Measurements from ENCODE around the gene DLL3.
"Not testable (repeated sequence)": the region's sequence is repeated elsewhere in the genome, so short reads cannot be mapped to it uniquely, and the experiment has no call there.

The DLL3 gene, protein sequence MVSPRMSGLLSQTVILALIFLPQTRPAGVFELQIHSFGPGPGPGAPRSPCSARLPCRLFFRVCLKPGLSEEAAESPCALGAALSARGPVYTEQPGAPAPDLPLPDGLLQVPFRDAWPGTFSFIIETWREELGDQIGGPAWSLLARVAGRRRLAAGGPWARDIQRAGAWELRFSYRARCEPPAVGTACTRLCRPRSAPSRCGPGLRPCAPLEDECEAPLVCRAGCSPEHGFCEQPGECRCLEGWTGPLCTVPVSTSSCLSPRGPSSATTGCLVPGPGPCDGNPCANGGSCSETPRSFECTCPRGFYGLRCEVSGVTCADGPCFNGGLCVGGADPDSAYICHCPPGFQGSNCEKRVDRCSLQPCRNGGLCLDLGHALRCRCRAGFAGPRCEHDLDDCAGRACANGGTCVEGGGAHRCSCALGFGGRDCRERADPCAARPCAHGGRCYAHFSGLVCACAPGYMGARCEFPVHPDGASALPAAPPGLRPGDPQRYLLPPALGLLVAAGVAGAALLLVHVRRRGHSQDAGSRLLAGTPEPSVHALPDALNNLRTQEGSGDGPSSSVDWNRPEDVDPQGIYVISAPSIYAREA

DNA sequence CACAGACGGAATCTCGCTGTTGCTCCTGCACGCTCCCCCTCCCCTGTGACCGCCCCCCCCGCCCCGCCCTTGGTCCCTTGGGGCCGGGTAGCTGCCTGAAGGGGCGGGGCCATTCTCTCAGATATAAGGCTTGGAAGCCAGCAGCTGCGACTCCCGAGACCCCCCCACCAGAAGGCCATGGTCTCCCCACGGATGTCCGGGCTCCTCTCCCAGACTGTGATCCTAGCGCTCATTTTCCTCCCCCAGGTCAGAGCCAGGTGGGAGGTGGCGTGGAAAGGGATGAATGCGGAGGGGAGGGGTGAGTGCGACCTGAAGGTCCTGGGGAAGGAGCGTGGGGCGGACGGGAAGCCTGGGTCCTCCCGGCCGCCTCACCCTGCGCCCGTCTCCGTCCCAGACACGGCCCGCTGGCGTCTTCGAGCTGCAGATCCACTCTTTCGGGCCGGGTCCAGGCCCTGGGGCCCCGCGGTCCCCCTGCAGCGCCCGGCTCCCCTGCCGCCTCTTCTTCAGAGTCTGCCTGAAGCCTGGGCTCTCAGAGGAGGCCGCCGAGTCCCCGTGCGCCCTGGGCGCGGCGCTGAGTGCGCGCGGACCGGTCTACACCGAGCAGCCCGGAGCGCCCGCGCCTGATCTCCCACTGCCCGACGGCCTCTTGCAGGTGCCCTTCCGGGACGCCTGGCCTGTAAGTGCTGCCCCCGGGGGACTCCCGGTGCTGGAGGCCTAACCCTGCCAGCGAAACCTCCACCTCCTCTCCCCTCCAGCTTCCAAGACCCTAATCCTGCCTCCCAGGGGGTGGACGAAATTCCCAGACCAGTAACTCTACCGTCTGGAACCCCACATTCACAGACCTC lies at the start of gene DLL3:
TSS of gene DLL3 (plus strand) at position 150 of the 845 bp plus-strand sequence. CDS start at position 178, 28 bp downstream.
- H3K4me3 ChIP-seq (ENCODE audit: low read length), result peak within 1 kb of the TSS; percentile 43
- TF ChIP-seq ZNF274 (IDR thresholded peaks at IDR 0.05; ENCODE audit: low read depth, low read length), result no peak

DNA sequence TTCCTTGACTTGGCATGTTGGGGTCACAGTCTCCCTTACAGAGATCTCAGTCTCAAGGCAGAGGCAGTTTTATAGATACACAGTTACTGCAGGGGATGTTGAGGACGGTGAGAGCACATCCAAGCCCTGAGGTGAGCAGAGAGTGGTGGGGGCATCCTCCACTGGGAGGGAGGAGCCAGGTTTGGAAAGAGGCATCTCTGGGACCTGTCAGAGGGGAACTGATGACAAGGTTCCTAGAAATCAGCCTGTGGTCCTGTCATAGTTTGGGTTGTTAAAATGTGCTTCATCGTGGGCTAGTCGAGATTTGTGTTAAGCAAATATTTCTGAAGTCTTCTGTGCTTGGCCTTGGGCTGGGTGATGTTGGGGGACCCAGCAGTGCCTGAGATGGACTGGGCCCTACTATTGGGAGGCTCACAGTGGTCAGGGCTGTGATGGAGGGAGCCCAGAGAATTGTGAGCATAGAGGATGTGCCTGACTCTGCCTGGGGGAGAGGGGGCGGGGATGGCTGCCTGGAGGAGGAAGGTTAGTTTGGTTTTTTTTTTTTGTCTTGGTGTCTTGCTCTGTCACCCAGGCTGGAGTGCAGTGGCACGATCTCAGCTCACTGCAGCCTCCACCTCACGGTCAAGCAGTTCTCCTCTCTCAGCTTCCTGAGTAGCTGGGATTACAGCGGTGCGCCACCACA lies 49.5 kb upstream of the DLL3 start:
- no peak overlapping the region for H3K4me3 ChIP-seq (ENCODE audit: low read length)
- no peak for TF ChIP-seq ZNF274 (IDR thresholded peaks at IDR 0.05; ENCODE audit: low read depth, low read length)

GRCh38 chr19:39451257-39451656 lies 47.5 kb upstream of the DLL3 start:
- not testable (repeated sequence) for H3K4me3 ChIP-seq (ENCODE audit: low read length)

DNA sequence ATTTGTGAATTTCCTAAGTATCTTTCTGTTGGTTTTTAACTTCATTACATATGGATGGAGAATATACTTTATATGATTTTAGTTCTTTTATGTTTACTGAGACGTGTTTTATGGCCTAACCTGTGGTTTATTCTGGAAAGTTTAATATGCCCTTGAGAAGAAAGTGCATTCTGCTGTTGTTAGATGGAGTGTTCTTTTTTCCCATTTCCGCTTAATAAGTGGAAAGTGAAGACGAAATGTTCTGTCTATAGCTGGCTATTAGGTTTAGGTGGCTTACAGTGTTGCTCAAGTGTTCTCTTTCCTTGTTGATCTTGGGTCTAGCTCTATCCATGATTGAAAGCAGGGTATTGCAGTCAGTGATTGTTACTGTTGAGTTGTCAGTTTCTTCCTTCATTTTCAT lies 35.3 kb upstream of the DLL3 start:
- TF ChIP-seq ZNF274 (IDR thresholded peaks at IDR 0.05; ENCODE audit: low read depth, low read length), result no peak

GRCh38 chr19:39465956-39466747 lies 32.6 kb upstream of the DLL3 start:
- no peak overlapping the region for H3K4me3 ChIP-seq (ENCODE audit: low read length)
- no peak for TF ChIP-seq ZNF274 (IDR thresholded peaks at IDR 0.05; ENCODE audit: low read depth, low read length)

More for the DNA sequence above, 35.3 kb upstream of the DLL3 start:
- no peak overlapping the region for H3K4me3 ChIP-seq (ENCODE audit: low read length)

DNA sequence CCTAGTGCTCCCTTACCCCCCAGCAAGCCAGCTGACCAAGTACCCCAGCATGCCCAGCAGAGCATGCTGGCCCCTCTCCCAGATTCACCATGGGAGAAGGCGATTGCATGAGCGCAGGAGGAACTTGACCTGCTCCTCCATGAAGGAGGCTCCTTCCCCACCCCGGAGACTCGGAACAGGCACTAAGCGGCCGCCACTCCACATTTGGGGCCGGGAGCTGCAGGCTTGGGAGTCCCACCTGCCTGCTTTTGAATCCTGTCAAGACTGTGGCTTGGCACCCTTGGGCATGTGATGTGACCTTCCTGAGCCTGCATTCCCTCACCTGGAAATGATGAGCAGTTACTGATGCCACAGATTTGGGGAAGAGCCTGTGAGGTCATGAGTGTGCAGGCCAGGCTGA lies 30.8 kb upstream of the DLL3 start:
- no peak for TF ChIP-seq ZNF274 (IDR thresholded peaks at IDR 0.05; ENCODE audit: low read depth, low read length)
- no peak overlapping the region for H3K4me3 ChIP-seq (ENCODE audit: low read length)

- TF ChIP-seq ZNF274 (IDR thresholded peaks at IDR 0.05; ENCODE audit: low read depth, low read length), result no peak
- no peak overlapping the region for H3K4me3 ChIP-seq (ENCODE audit: low read length)
Measured at GRCh38 chr19:39469036-39469435, 29.7 kb upstream of the DLL3 start.

GRCh38 chr19:39469567-39469966 lies 29.2 kb upstream of the DLL3 start:
- H3K4me3 ChIP-seq (ENCODE audit: low read length), result no peak overlapping the region
- TF ChIP-seq ZNF274 (IDR thresholded peaks at IDR 0.05; ENCODE audit: low read depth, low read length), result no peak

- no peak overlapping the region for H3K4me3 ChIP-seq (ENCODE audit: low read length)
- no peak for TF ChIP-seq ZNF274 (IDR thresholded peaks at IDR 0.05; ENCODE audit: low read depth, low read length)
Measured at GRCh38 chr19:39470724-39471339, 27.9 kb upstream of the DLL3 start.

DNA sequence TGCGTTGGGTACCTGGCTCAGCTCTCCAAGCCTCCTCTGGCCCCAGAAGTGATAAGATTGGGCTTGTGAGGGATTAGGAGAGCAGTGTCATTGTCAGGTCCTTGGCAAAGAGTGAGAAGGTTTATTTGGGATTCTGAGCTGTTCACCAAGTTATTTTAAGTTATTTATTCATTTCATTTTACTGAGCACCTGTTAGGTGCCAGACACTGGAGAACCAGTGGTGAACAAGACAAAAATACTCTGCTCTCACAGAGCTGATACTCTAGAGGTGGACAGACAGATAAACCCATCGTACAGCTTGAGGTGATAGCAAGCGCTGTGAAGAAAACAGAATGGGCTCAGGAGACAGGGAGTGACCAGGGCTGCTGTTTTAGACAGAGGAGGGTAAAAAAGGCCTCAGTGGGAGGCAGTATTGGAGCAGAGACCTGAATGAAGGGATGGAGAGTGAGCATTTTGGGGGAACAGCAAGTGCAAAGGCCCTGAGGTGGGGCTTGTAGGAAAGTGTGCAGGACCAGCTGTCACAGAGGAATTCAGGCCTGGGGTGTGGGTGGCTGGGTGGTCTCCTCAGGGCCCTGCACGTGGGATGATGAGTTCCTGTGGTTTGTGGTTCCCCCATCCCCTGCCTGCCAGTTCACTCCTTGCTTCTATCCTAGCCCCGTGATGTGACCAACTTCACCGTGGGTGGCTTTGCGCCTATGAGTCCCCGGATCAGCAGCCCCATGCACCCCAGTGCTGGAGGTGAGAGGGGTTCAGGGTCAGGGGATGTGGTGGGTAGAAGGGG lies 26.8 kb upstream of the DLL3 start:
- H3K4me3 ChIP-seq (ENCODE audit: low read length), result no peak overlapping the region
- no peak for TF ChIP-seq ZNF274 (IDR thresholded peaks at IDR 0.05; ENCODE audit: low read depth, low read length)

DNA sequence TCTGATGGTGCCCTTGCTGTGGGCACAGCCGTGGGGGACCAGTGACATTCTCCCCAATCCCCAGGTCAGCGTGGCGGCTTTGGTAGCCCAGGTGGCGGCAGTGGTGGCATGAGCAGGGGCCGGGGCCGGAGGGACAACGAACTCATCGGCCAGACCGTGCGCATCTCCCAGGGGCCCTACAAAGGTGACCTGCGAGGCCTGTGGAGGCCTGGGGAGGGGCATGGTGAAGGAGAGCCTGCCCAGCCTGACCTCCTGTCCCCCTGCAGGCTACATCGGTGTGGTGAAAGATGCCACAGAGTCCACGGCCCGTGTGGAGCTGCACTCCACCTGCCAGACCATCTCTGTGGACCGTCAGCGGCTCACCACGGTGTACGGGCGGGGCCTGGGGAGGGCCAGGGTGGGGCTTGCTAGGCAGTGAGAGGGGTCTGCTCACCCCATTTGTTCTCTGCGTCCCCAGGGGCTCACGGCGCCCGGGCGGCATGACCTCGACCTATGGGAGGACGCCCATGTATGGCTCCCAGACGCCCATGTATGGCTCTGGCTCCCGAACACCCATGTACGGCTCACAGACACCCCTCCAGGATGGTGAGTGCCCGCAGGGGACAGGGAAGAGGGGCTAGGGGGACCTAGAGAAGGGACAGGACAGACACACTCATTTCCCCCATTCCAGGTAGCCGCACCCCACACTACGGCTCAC lies 25.9 kb upstream of the DLL3 start:
- no peak for TF ChIP-seq ZNF274 (IDR thresholded peaks at IDR 0.05; ENCODE audit: low read depth, low read length)
- H3K4me3 ChIP-seq (ENCODE audit: low read length), result no peak overlapping the region

All from GM08714 (cell line).